ENCODE results near the gene ZSCAN22. TPM values are rescaled to one million over a fixed set of nuclear protein-coding genes. Genes with fewer than 3 reads are reported as not detected.
A peak's percentile ranks its signal among the peaks of the same experiment; 100 is the strongest.

ZSCAN22 gene
- total and polyA plus RNA-seq, 2 of the 13 experiments (the other 11 are each of a cell fraction or from before 2014, with no cell fraction given) = 2.5 to 3.5 TPM

DNA sequence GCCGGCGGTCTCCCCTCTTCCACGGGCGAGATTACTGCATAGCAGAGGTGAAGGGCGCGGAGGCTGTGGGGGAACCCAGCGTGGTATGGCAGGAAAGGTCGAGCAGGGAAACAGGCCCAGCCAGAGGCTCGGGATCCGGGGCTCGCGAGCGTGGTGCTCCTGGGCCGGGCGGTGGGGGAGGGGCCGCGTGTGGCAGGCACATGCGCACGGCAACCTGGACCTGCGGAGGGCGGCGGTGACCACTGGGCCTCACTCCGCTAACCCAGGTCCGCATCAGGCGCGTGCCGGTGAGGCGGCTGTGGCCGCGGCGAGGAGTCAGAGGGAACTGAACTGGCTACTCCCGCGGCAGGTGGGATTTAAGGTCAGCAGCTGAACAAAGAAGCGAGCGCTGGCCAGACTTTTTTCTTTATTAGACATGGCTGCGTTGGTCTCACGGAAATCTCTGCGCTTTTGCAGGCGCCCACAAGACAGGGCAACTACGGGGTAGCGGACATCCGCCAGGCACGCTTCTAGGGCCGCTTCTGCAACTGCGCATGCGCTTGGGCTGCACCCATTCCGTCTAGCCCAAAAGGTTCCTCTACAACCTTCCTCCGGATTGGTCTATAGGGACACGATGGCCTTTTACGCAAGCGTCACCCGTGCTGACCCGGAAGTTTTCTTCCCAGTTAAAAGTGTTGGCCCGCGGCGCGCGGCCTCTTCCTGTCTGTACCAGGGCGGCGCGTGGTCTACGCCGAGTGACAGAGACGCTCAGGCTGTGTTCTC is 60.0 kb downstream of the ZSCAN22 start, which contains the start of gene RPS5 (continued):
- TF ChIP-seq, protein P1, sequence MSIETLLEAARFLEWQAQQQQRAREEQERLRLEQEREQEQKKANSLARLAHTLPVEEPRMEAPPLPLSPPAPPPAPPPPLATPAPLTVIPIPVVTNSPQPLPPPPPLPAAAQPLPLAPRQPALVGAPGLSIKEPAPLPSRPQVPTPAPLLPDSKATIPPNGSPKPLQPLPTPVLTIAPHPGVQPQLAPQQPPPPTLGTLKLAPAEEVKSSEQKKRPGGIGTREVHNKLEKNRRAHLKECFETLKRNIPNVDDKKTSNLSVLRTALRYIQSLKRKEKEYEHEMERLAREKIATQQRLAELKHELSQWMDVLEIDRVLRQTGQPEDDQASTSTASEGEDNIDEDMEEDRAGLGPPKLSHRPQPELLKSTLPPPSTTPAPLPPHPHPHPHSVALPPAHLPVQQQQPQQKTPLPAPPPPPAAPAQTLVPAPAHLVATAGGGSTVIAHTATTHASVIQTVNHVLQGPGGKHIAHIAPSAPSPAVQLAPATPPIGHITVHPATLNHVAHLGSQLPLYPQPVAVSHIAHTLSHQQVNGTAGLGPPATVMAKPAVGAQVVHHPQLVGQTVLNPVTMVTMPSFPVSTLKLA (IDR thresholded peaks at IDR 0.05) = peak; percentile 73
- no peak for TF ChIP-seq ZNF253 (CRISPR knock-in tag; IDR thresholded peaks at IDR 0.05; ENCODE audit: borderline replicate concordance)
- no peak for TF ChIP-seq ZFYVE20 (CRISPR knock-in tag; IDR thresholded peaks at IDR 0.05; ENCODE audit: borderline replicate concordance, low read depth)
- TF ChIP-seq, protein P2, sequence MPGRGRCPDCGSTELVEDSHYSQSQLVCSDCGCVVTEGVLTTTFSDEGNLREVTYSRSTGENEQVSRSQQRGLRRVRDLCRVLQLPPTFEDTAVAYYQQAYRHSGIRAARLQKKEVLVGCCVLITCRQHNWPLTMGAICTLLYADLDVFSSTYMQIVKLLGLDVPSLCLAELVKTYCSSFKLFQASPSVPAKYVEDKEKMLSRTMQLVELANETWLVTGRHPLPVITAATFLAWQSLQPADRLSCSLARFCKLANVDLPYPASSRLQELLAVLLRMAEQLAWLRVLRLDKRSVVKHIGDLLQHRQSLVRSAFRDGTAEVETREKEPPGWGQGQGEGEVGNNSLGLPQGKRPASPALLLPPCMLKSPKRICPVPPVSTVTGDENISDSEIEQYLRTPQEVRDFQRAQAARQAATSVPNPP (CRISPR knock-in tag; IDR thresholded peaks at IDR 0.05) = 0 out of 2 replicates have a peak, but pooled peaks have one; percentile 36
- TF ChIP-seq SRSF9 (IDR thresholded peaks at IDR 0.05; ENCODE audit: borderline replicate concordance, insufficient read depth, low read depth, low read length, poor library complexity, severe bottlenecking) = no peak
- peak; percentile 83 for TF ChIP-seq ZNF501 (CRISPR knock-in tag; IDR thresholded peaks at IDR 0.05)
- peak; percentile 62; the same call in 1 of the 2 replicates for TF ChIP-seq ZNF224 (CRISPR knock-in tag; IDR thresholded peaks at IDR 0.05)
- peak; percentile 44 for TF ChIP-seq RXRB (CRISPR knock-in tag; IDR thresholded peaks at IDR 0.05; ENCODE audit: borderline replicate concordance)
- TF ChIP-seq, protein P3, sequence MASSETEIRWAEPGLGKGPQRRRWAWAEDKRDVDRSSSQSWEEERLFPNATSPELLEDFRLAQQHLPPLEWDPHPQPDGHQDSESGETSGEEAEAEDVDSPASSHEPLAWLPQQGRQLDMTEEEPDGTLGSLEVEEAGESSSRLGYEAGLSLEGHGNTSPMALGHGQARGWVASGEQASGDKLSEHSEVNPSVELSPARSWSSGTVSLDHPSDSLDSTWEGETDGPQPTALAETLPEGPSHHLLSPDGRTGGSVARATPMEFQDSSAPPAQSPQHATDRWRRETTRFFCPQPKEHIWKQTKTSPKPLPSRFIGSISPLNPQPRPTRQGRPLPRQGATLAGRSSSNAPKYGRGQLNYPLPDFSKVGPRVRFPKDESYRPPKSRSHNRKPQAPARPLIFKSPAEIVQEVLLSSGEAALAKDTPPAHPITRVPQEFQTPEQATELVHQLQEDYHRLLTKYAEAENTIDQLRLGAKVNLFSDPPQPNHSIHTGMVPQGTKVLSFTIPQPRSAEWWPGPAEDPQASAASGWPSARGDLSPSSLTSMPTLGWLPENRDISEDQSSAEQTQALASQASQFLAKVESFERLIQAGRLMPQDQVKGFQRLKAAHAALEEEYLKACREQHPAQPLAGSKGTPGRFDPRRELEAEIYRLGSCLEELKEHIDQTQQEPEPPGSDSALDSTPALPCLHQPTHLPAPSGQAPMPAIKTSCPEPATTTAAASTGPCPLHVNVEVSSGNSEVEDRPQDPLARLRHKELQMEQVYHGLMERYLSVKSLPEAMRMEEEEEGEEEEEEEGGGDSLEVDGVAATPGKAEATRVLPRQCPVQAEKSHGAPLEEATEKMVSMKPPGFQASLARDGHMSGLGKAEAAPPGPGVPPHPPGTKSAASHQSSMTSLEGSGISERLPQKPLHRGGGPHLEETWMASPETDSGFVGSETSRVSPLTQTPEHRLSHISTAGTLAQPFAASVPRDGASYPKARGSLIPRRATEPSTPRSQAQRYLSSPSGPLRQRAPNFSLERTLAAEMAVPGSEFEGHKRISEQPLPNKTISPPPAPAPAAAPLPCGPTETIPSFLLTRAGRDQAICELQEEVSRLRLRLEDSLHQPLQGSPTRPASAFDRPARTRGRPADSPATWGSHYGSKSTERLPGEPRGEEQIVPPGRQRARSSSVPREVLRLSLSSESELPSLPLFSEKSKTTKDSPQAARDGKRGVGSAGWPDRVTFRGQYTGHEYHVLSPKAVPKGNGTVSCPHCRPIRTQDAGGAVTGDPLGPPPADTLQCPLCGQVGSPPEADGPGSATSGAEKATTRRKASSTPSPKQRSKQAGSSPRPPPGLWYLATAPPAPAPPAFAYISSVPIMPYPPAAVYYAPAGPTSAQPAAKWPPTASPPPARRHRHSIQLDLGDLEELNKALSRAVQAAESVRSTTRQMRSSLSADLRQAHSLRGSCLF (CRISPR knock-in tag; IDR thresholded peaks at IDR 0.05; ENCODE audit: borderline replicate concordance) = peak; percentile 56; the same call in 1 of the 2 replicates
- no peak; the same call in 1 of the 2 replicates for TF ChIP-seq ZNF44 (CRISPR knock-in tag; IDR thresholded peaks at IDR 0.05)
- peak; percentile 13; the same call in 1 of the 2 replicates for TF ChIP-seq ARID2 (CRISPR knock-in tag; IDR thresholded peaks at IDR 0.05; ENCODE audit: borderline replicate concordance)
- TF ChIP-seq, protein P4, sequence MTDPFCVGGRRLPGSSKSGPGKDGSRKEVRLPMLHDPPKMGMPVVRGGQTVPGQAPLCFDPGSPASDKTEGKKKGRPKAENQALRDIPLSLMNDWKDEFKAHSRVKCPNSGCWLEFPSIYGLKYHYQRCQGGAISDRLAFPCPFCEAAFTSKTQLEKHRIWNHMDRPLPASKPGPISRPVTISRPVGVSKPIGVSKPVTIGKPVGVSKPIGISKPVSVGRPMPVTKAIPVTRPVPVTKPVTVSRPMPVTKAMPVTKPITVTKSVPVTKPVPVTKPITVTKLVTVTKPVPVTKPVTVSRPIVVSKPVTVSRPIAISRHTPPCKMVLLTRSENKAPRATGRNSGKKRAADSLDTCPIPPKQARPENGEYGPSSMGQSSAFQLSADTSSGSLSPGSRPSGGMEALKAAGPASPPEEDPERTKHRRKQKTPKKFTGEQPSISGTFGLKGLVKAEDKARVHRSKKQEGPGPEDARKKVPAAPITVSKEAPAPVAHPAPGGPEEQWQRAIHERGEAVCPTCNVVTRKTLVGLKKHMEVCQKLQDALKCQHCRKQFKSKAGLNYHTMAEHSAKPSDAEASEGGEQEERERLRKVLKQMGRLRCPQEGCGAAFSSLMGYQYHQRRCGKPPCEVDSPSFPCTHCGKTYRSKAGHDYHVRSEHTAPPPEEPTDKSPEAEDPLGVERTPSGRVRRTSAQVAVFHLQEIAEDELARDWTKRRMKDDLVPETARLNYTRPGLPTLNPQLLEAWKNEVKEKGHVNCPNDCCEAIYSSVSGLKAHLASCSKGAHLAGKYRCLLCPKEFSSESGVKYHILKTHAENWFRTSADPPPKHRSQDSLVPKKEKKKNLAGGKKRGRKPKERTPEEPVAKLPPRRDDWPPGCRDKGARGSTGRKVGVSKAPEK (CRISPR knock-in tag; IDR thresholded peaks at IDR 0.05; ENCODE audit: borderline replicate concordance) = no peak
- peak; percentile 23; the same call in 1 of the 2 replicates for TF ChIP-seq ZNF557 (CRISPR knock-in tag; IDR thresholded peaks at IDR 0.05)
- no peak for TF ChIP-seq IKZF4 (CRISPR knock-in tag; IDR thresholded peaks at IDR 0.05; ENCODE audit: borderline replicate concordance, low read depth, not compliant biosample characterization)
- TF ChIP-seq, protein P5, sequence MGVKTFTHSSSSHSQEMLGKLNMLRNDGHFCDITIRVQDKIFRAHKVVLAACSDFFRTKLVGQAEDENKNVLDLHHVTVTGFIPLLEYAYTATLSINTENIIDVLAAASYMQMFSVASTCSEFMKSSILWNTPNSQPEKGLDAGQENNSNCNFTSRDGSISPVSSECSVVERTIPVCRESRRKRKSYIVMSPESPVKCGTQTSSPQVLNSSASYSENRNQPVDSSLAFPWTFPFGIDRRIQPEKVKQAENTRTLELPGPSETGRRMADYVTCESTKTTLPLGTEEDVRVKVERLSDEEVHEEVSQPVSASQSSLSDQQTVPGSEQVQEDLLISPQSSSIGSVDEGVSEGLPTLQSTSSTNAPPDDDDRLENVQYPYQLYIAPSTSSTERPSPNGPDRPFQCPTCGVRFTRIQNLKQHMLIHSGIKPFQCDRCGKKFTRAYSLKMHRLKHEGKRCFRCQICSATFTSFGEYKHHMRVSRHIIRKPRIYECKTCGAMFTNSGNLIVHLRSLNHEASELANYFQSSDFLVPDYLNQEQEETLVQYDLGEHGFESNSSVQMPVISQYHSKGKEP (CRISPR knock-in tag; IDR thresholded peaks at IDR 0.05) = no peak
